OCI-LY1 (cell line): ENCODE data around the gene SAPCD1.

Source experiments
- H2AFZ ChIP-seq: fragments of 200-600 bp; sonication (generic), shearing (Covaris generic); 2 replicates; pipeline ENCODE4 v1.6.0; 2014; ENCODE audit warnings: antibody characterized with exemption, mild to moderate bottlenecking, low read length
- H3F3A ChIP-seq: fragments of 200-600 bp; sonication (generic), shearing (Covaris generic); 2 replicates; pipeline ENCODE4 v1.6.0; 2014; ENCODE audit warnings: mild to moderate bottlenecking, antibody characterized with exemption, low read length, moderate library complexity; ENCODE audit not compliant: insufficient read depth
- H3K27ac ChIP-seq: fragments of 200-600 bp; sonication (generic); 2 replicates; pipeline ENCODE4 v1.5.1; 2014; ENCODE audit warnings: low read length, mixed run types, mild to moderate bottlenecking, low read depth; ENCODE audit not compliant: poor library complexity, severe bottlenecking
- H3K27me3 ChIP-seq: fragments of 200-600 bp; sonication (generic); 2 replicates; pipeline ENCODE4 v1.6.0; 2014; ENCODE audit warnings: antibody characterized with exemption, mild to moderate bottlenecking, low read length, moderate library complexity; ENCODE audit not compliant: insufficient read depth
- H3K36me3 ChIP-seq: fragments of 200-600 bp; sonication (generic); 2 replicates; pipeline ENCODE4 v1.6.1; 2014; ENCODE audit warnings: mild to moderate bottlenecking, antibody characterized with exemption, low read length, moderate library complexity, mixed read lengths; ENCODE audit not compliant: insufficient read depth
- H3K4me1 ChIP-seq: fragments of 200-600 bp; sonication (generic); 2 replicates; pipeline ENCODE4 v1.5.1; 2014; ENCODE audit warnings: mild to moderate bottlenecking, low read length, moderate library complexity; ENCODE audit not compliant: insufficient read depth, severe bottlenecking
- H3K4me2 ChIP-seq: fragments of 200-600 bp; sonication (generic), shearing (Covaris generic); 2 replicates; pipeline ENCODE4 v1.6.1; 2014; ENCODE audit warnings: low read length
- H3K4me3 ChIP-seq: fragments of 200-600 bp; sonication (generic); 2 replicates; pipeline ENCODE4 v1.5.1; 2014; ENCODE audit warnings: low read length, low read depth, mild to moderate bottlenecking, mixed read lengths; ENCODE audit not compliant: poor library complexity, severe bottlenecking
- H3K79me2 ChIP-seq: fragments of 200-600 bp; shearing (Covaris generic); 2 replicates; pipeline ENCODE4 v1.6.1; 2016; ENCODE audit warnings: mixed run types, low read length, mixed read lengths; ENCODE audit not compliant: insufficient read depth
- H3K9ac ChIP-seq: fragments of 200-600 bp; sonication (generic), shearing (Covaris generic); 2 replicates; pipeline ENCODE4 v1.6.1; 2014; ENCODE audit warnings: mild to moderate bottlenecking, low read length, mixed read lengths
- H3K9me2 ChIP-seq: fragments of 200-600 bp; sonication (generic), shearing (Covaris generic); 2 replicates; pipeline ENCODE4 v1.6.1; 2014; ENCODE audit warnings: low read depth, mild to moderate bottlenecking, low read length, mixed read lengths
- H3K9me3 ChIP-seq: fragments of 200-600 bp; shearing (Covaris generic); 2 replicates; pipeline ENCODE4 v1.6.1; 2014; ENCODE audit warnings: low read length, mixed read lengths
- H4K20me1 ChIP-seq: fragments of 200-600 bp; sonication (generic), shearing (Covaris generic); 2 replicates; pipeline ENCODE4 v1.6.0; 2016; ENCODE audit warnings: mild to moderate bottlenecking, low read length; ENCODE audit not compliant: insufficient read depth
- CTCF ChIP-seq: fragments of 200-600 bp; sonication (generic), shearing (Covaris generic); IDR thresholded peaks from 2 replicates; pipeline ENCODE4 v1.5.1; 2017; ENCODE audit warnings: mild to moderate bottlenecking, antibody characterized with exemption, low read length, moderate library complexity, mixed read lengths
- EZH2 ChIP-seq: fragments of 200-600 bp; sonication (generic), shearing (Covaris generic); IDR thresholded peaks from 2 replicates; pipeline ENCODE4 v1.8.0; 2017; ENCODE audit warnings: borderline replicate concordance, mixed run types, mild to moderate bottlenecking, antibody characterized with exemption, low read length, moderate library complexity, mixed read lengths

SAPCD1 gene

GRCh38 chr6:31725502-31726350 lies 36.7 kb upstream of the SAPCD1 start:
- peaks cover 35% of the 10 kb centered on the region for H3K4me1 ChIP-seq
- no peaks in the 10 kb centered on the region for H3K9me2 ChIP-seq
- no peaks in the 10 kb centered on the region for H3K9me3 ChIP-seq
- no peak overlapping the region for H3K4me3 ChIP-seq
- peaks cover 13% of the 10 kb centered on the region for H3K36me3 ChIP-seq
- no peak overlapping the region for H3K4me2 ChIP-seq
- H3K9ac ChIP-seq = no peak overlapping the region
- no peak overlapping the region for H3K27ac ChIP-seq
- H4K20me1 ChIP-seq = no peaks in the 10 kb centered on the region
- 0 out of 2 replicates have a peak, but pooled peaks cover under 1% of the 10 kb centered on the region for H3K27me3 ChIP-seq
- peaks cover 11% of the 10 kb centered on the region for H3F3A ChIP-seq
- H3K79me2 ChIP-seq = no peaks in the 10 kb centered on the region
- no peak for TF ChIP-seq EZH2
- no peak for TF ChIP-seq CTCF
- no peak overlapping the region for H2AFZ ChIP-seq

- peak overlapping the region; percentile 1 for H3K4me3 ChIP-seq
- peak overlapping the region; percentile 42 for H3K4me2 ChIP-seq
- no peaks in the 10 kb centered on the region for H3K9me3 ChIP-seq
- H3K79me2 ChIP-seq = no peaks in the 10 kb centered on the region
- no peak overlapping the region for H2AFZ ChIP-seq
- H3K27ac ChIP-seq = peak overlapping the region; percentile 93
- no peak for TF ChIP-seq EZH2
- no peak for TF ChIP-seq CTCF
- H3K4me1 ChIP-seq = peaks cover 35% of the 10 kb centered on the region
- H4K20me1 ChIP-seq = no peaks in the 10 kb centered on the region
- peak overlapping the region; percentile 32; the same call in 1 of the 2 replicates for H3K9ac ChIP-seq
- H3K27me3 ChIP-seq = no peaks in the 10 kb centered on the region
- H3K9me2 ChIP-seq = no peaks in the 10 kb centered on the region
- peaks cover 25% of the 10 kb centered on the region for H3K36me3 ChIP-seq
- H3F3A ChIP-seq = peaks cover 13% of the 10 kb centered on the region
Observed at GRCh38 chr6:31727034-31727716, 35.3 kb upstream of the SAPCD1 start.

DNA sequence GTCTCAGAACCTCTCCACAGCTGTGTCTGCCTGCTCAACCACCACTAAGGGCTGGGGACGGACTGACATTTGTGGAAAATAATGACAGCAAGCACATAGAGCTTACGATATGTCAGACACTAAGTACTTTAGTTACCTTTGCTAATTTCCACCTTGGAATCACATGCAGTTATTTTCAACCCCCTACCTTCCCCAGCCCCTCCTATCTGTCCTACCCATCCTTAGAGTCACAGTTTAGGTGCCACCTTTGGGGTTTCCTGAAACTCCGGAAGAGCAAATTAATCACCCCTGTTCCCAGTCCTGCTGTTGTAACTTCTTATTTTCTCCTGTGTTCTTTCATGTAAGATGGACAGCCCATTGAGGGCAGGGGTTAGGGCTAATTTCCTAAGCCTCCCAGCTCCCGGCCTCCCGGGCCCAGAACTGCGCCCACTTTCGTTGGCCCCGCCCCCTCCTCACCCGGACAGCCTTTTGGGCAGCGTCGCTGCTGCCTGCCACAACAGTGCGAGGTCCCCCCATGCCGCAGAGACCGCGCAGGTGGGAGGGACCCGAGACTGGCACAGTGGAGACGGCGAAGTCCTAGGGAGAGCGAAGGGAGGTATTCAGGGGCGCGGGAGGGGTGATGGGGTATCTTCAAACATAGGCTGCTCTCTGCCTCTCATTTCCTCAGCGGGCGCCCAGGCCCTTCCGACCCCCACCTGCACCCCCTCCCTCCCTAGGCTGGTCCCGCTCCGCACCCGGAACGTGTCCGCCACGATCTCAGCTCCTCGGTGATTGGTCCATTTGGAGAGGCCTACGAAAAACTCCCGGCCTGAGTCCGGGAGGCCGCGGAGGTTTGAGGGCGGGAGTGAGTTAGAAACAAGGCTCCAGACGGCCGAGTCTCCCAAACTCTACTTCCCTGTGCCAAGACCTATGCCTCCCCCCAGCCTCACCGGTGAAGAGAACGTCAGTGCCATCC lies 34.5 kb upstream of the SAPCD1 start:
- H3K9me2 ChIP-seq = no peaks in the 10 kb centered on the region
- TF ChIP-seq EZH2 = no peak
- TF ChIP-seq CTCF = no peak
- H3K4me2 ChIP-seq = peak overlapping the region; percentile 42; the same call in 1 of the 2 replicates
- peak overlapping the region; percentile 93 for H3K27ac ChIP-seq
- peaks cover 13% of the 10 kb centered on the region for H3F3A ChIP-seq
- peaks cover 30% of the 10 kb centered on the region for H3K36me3 ChIP-seq
- peak overlapping the region; percentile 7 for H3K4me3 ChIP-seq
- no peak overlapping the region for H2AFZ ChIP-seq
- no peaks in the 10 kb centered on the region for H3K9me3 ChIP-seq
- no peaks in the 10 kb centered on the region for H4K20me1 ChIP-seq
- peak overlapping the region; percentile 33; the same call in 1 of the 2 replicates for H3K9ac ChIP-seq
- peaks cover 35% of the 10 kb centered on the region for H3K4me1 ChIP-seq
- H3K79me2 ChIP-seq = no peaks in the 10 kb centered on the region
- no peaks in the 10 kb centered on the region for H3K27me3 ChIP-seq
